ENCODE data around the gene PFKP.

DNA sequence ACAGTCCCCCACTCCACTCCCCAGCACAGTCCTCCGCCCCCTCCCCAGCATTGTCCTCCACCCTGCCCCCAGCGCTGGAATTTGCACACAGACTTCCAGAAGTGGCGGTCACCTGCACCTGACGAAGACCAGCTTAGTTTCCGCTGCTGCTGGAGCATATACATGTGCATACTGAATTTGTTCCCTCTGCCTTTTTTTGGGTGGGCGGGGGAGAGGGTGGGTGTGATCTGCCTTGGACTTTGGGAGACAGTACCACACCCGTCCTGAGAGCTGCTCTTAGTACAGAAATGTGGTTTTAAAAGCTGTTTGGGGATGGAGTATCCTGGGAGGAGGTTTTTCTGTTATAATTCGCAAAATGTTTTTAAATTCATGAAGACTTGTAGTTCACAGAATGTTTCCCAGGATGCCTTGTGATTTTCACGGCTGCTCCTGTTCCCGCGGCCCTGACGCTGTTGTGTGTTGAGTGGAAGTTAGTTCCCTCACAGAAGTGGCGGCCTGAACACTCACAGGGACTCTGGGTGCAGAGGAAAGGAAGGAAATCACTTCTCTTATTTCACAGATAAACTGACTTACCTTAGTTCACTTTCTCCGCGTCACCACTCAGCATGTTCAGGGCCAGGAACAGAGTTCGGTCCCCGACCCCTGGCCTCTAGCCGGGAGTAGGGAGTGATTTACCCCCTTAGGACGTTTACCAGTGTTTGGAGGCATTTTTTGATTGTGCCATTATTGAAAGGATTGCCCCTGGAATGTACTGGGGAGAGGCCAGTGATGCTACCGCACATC is 18.6 kb downstream of the PFKP start:
- no peak for TF ChIP-seq CTCF (IDR thresholded peaks at IDR 0.05)
- TF ChIP-seq POLR2A (IDR thresholded peaks at IDR 0.05) = no peak
